GM12878 (cell line): ENCODE data around the gene SLC39A11. TPM values are rescaled to one million over a fixed set of nuclear protein-coding genes. Genes with fewer than 3 reads are reported as not detected.

Experiments
- ATF7 ChIP-seq: fragments of 450-650 bp; IDR thresholded peaks from 2 replicates; pipeline ENCODE4 v1.6.1; 2016; ENCODE audit warnings: low read depth, mild to moderate bottlenecking
- ESRRA ChIP-seq: IDR thresholded peaks from 2 replicates; pipeline ENCODE4 v1.6.1; 2012; ENCODE audit warnings: mild to moderate bottlenecking, low read length, improper control_type of control experiment
- RCOR1 ChIP-seq: conservative IDR thresholded peaks from 2 replicates; pipeline ENCODE4 v1.6.1; 2012; ENCODE audit warnings: low read depth, low read length, improper control_type of control experiment
- SMAD5 ChIP-seq: IDR thresholded peaks from 2 replicates; pipeline ENCODE4 v1.6.1; 2016; ENCODE audit warnings: antibody characterized with exemption, low read depth
- SUZ12 ChIP-seq: fragments of 200-600 bp; sonication (generic); IDR thresholded peaks from one replicate; pipeline ENCODE4 v1.6.1; 2018; ENCODE audit warnings: antibody characterized with exemption, mild to moderate bottlenecking; ENCODE audit not compliant: unreplicated experiment
- TCF12 ChIP-seq: IDR thresholded peaks from 2 replicates; pipeline ENCODE4 v1.6.1; 2011; ENCODE audit warnings: low read depth, mild to moderate bottlenecking, low read length
- ZNF274 ChIP-seq: IDR thresholded peaks from one replicate; pipeline ENCODE4 v1.8.0; 2011; ENCODE audit not compliant: insufficient read length, insufficient read depth
- ZNF622 ChIP-seq: fragments of 450-650 bp; IDR thresholded peaks from 2 replicates; pipeline ENCODE4 v1.6.1; 2017; ENCODE audit warnings: mild to moderate bottlenecking, inconsistent platforms
- polyA plus RNA-seq, 11 experiments: library from polyadenylated mRNA; depleted of rRNA in 4 of 11; unstranded in 6 of 11; stranded (reverse) in 5 of 11; fragments of >200 nt; fragmentation: Nextera tagmentation in 4 of 11; fragmentation: Illumina TruSeq in 1 of 11; extraction: Ambion mirVana in 4 of 11; extraction: Trizol in 1 of 11; gene quantifications; 1 replicate in 1 of 11; 2 replicates in 10 of 11; pipeline versions ENCODE4 v1.2.1 to v1.2.3, GENCODE V29; 2011 to 2016; ENCODE audit warnings: inconsistent platforms in 2 of 11, missing spikeins in 2 of 11, low read depth in 1 of 11
- total RNA-seq, 4 experiments: library from RNA; depleted of rRNA in 3 of 4; stranded (reverse); fragments of >200 nt in 3 of 4; fragmentation: Illumina TruSeq in 1 of 4; extraction: Trizol in 1 of 4; gene quantifications; 2 replicates each; pipeline versions ENCODE4 v1.2.1 to v1.2.3, GENCODE V29; 2013 to 2021
- TF ChIP-seq, protein P1 (sequence below): fragments of 450-650 bp; IDR thresholded peaks from 2 replicates; pipeline ENCODE4 v1.6.1; 2016; ENCODE audit warnings: mild to moderate bottlenecking, moderate library complexity, borderline replicate concordance
- TF ChIP-seq, protein P2 (sequence below): IDR thresholded peaks from 2 replicates; pipeline ENCODE4 v1.6.1; 2011; ENCODE audit warnings: low read depth, low read length, improper control_type of control experiment, borderline replicate concordance
- TF ChIP-seq, protein P3 (sequence below): fragments of 450-650 bp; IDR thresholded peaks from 2 replicates; pipeline ENCODE4 v1.6.1; 2014; ENCODE audit warnings: mild to moderate bottlenecking
- TF ChIP-seq, protein P4 (sequence below): fragments of 450-650 bp; IDR thresholded peaks from 2 replicates; pipeline ENCODE4 v1.6.1; 2016; ENCODE audit warnings: mild to moderate bottlenecking
- TF ChIP-seq, protein P5 (sequence below): fragments of 450-650 bp; formaldehyde crosslinking; IDR thresholded peaks from 2 replicates; pipeline ENCODE4 v1.5.0; 2022; ENCODE audit warnings: mild to moderate bottlenecking, missing genetic modification characterization
- TF ChIP-seq, protein P6 (sequence below): IDR thresholded peaks from 2 replicates; pipeline ENCODE4 v1.6.1; 2012; ENCODE audit warnings: improper control_type of control experiment, low read depth, low read length; ENCODE audit not compliant: insufficient replicate concordance

Gene SLC39A11
- total and polyA plus RNA-seq, 10 of the 15 experiments (the other 5 are each of a cell fraction or from before 2014, with no cell fraction given), result 8.6 to 23.8 (median 14.0) TPM

DNA sequence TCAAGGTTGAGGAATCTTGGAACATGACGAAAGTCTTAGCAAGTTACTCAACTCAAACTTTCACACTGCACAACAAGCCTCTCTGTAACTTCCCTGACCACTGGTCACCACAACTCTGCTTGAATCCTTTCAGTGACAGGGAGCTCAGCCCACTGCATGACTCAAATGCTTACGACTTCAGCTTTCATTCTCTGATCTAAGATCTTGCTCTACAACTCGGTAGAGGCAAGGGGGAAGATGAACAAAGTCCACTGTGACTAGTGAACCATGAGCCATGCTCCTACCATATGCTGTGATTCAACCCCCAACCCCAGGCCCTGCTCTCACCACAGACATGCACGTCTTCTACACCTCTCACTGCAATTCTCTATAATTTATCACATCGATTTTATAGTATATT lies 160.9 kb downstream of the SLC39A11 start (continued):
- TF ChIP-seq, protein P1, sequence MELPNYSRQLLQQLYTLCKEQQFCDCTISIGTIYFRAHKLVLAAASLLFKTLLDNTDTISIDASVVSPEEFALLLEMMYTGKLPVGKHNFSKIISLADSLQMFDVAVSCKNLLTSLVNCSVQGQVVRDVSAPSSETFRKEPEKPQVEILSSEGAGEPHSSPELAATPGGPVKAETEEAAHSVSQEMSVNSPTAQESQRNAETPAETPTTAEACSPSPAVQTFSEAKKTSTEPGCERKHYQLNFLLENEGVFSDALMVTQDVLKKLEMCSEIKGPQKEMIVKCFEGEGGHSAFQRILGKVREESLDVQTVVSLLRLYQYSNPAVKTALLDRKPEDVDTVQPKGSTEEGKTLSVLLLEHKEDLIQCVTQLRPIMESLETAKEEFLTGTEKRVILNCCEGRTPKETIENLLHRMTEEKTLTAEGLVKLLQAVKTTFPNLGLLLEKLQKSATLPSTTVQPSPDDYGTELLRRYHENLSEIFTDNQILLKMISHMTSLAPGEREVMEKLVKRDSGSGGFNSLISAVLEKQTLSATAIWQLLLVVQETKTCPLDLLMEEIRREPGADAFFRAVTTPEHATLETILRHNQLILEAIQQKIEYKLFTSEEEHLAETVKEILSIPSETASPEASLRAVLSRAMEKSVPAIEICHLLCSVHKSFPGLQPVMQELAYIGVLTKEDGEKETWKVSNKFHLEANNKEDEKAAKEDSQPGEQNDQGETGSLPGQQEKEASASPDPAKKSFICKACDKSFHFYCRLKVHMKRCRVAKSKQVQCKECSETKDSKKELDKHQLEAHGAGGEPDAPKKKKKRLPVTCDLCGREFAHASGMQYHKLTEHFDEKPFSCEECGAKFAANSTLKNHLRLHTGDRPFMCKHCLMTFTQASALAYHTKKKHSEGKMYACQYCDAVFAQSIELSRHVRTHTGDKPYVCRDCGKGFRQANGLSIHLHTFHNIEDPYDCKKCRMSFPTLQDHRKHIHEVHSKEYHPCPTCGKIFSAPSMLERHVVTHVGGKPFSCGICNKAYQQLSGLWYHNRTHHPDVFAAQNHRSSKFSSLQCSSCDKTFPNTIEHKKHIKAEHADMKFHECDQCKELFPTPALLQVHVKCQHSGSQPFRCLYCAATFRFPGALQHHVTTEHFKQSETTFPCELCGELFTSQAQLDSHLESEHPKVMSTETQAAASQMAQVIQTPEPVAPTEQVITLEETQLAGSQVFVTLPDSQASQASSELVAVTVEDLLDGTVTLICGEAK, result no peak
- TF ChIP-seq, protein P2, sequence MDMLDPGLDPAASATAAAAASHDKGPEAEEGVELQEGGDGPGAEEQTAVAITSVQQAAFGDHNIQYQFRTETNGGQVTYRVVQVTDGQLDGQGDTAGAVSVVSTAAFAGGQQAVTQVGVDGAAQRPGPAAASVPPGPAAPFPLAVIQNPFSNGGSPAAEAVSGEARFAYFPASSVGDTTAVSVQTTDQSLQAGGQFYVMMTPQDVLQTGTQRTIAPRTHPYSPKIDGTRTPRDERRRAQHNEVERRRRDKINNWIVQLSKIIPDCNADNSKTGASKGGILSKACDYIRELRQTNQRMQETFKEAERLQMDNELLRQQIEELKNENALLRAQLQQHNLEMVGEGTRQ, result no peak
- TF ChIP-seq ESRRA, result no peak
- TF ChIP-seq, protein P3, sequence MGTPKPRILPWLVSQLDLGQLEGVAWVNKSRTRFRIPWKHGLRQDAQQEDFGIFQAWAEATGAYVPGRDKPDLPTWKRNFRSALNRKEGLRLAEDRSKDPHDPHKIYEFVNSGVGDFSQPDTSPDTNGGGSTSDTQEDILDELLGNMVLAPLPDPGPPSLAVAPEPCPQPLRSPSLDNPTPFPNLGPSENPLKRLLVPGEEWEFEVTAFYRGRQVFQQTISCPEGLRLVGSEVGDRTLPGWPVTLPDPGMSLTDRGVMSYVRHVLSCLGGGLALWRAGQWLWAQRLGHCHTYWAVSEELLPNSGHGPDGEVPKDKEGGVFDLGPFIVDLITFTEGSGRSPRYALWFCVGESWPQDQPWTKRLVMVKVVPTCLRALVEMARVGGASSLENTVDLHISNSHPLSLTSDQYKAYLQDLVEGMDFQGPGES, result no peak
- TF ChIP-seq, protein P4, sequence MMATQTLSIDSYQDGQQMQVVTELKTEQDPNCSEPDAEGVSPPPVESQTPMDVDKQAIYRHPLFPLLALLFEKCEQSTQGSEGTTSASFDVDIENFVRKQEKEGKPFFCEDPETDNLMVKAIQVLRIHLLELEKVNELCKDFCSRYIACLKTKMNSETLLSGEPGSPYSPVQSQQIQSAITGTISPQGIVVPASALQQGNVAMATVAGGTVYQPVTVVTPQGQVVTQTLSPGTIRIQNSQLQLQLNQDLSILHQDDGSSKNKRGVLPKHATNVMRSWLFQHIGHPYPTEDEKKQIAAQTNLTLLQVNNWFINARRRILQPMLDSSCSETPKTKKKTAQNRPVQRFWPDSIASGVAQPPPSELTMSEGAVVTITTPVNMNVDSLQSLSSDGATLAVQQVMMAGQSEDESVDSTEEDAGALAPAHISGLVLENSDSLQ, result no peak
- no peak for TF ChIP-seq TCF12
- no peak for TF ChIP-seq SMAD5
- no peak for TF ChIP-seq SUZ12
- TF ChIP-seq, protein P5, sequence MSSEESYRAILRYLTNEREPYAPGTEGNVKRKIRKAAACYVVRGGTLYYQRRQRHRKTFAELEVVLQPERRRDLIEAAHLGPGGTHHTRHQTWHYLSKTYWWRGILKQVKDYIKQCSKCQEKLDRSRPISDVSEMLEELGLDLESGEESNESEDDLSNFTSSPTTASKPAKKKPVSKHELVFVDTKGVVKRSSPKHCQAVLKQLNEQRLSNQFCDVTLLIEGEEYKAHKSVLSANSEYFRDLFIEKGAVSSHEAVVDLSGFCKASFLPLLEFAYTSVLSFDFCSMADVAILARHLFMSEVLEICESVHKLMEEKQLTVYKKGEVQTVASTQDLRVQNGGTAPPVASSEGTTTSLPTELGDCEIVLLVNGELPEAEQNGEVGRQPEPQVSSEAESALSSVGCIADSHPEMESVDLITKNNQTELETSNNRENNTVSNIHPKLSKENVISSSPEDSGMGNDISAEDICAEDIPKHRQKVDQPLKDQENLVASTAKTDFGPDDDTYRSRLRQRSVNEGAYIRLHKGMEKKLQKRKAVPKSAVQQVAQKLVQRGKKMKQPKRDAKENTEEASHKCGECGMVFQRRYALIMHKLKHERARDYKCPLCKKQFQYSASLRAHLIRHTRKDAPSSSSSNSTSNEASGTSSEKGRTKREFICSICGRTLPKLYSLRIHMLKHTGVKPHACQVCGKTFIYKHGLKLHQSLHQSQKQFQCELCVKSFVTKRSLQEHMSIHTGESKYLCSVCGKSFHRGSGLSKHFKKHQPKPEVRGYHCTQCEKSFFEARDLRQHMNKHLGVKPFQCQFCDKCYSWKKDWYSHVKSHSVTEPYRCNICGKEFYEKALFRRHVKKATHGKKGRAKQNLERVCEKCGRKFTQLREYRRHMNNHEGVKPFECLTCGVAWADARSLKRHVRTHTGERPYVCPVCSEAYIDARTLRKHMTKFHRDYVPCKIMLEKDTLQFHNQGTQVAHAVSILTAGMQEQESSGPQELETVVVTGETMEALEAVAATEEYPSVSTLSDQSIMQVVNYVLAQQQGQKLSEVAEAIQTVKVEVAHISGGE (CRISPR knock-in tag), result no peak
- TF ChIP-seq ATF7, result peak; percentile 60; the same call in 1 of the 2 replicates
- TF ChIP-seq, protein P6, sequence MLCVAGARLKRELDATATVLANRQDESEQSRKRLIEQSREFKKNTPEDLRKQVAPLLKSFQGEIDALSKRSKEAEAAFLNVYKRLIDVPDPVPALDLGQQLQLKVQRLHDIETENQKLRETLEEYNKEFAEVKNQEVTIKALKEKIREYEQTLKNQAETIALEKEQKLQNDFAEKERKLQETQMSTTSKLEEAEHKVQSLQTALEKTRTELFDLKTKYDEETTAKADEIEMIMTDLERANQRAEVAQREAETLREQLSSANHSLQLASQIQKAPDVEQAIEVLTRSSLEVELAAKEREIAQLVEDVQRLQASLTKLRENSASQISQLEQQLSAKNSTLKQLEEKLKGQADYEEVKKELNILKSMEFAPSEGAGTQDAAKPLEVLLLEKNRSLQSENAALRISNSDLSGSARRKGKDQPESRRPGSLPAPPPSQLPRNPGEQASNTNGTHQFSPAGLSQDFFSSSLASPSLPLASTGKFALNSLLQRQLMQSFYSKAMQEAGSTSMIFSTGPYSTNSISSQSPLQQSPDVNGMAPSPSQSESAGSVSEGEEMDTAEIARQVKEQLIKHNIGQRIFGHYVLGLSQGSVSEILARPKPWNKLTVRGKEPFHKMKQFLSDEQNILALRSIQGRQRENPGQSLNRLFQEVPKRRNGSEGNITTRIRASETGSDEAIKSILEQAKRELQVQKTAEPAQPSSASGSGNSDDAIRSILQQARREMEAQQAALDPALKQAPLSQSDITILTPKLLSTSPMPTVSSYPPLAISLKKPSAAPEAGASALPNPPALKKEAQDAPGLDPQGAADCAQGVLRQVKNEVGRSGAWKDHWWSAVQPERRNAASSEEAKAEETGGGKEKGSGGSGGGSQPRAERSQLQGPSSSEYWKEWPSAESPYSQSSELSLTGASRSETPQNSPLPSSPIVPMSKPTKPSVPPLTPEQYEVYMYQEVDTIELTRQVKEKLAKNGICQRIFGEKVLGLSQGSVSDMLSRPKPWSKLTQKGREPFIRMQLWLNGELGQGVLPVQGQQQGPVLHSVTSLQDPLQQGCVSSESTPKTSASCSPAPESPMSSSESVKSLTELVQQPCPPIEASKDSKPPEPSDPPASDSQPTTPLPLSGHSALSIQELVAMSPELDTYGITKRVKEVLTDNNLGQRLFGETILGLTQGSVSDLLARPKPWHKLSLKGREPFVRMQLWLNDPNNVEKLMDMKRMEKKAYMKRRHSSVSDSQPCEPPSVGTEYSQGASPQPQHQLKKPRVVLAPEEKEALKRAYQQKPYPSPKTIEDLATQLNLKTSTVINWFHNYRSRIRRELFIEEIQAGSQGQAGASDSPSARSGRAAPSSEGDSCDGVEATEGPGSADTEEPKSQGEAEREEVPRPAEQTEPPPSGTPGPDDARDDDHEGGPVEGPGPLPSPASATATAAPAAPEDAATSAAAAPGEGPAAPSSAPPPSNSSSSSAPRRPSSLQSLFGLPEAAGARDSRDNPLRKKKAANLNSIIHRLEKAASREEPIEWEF, result no peak
- TF ChIP-seq ZNF274, result no peak
- TF ChIP-seq ZNF622, result no peak
- no peak for TF ChIP-seq RCOR1
